HepG2 (cell line): ENCODE measurements around the gene PCYT2. TPM values are rescaled to one million over a fixed set of nuclear protein-coding genes. Genes with fewer than 3 reads are reported as not detected.

Source experiments
- ARNT ChIP-seq: fragments of 450-650 bp; IDR thresholded peaks from 2 replicates; pipeline ENCODE4 v1.6.1; 2017
- ATF7 ChIP-seq, 2 experiments: fragments of 450-650 bp in 1 of 2; sonication (generic) in 1 of 2; formaldehyde crosslinking in 1 of 2; IDR thresholded peaks; 2 replicates each; pipeline versions ENCODE4 v1.4.0 to v1.6.1; 2016 to 2020; ENCODE audit warnings: antibody characterized with exemption in 1 of 2, mild to moderate bottlenecking in 1 of 2, missing genetic modification reagents in 1 of 2
- FLYWCH1 ChIP-seq: sonication (generic); formaldehyde crosslinking; IDR thresholded peaks from 2 replicates; pipeline ENCODE4 v1.8.1; 2023; ENCODE audit warnings: mild to moderate bottlenecking, missing genetic modification reagents
- FOXP1 ChIP-seq, 2 experiments: fragments of 450-650 bp in 1 of 2; IDR thresholded peaks; 2 replicates each; pipeline ENCODE4 v1.6.1; 2017 to 2018; ENCODE audit warnings: antibody characterized with exemption in 1 of 2
- HHEX ChIP-seq: IDR thresholded peaks from 2 replicates; pipeline ENCODE4 v1.6.1; 2016; ENCODE audit warnings: control low read depth
- KAT2B ChIP-seq: fragments of 150-350 bp; IDR thresholded peaks from 2 replicates; pipeline ENCODE4 v1.6.1; 2014; ENCODE audit warnings: low read depth, low read length, borderline replicate concordance
- MYC ChIP-seq: sonication (generic); formaldehyde crosslinking; IDR thresholded peaks from 2 replicates; pipeline ENCODE4 v1.9.0; 2021; ENCODE audit warnings: missing genetic modification reagents, borderline replicate concordance
- RBAK ChIP-seq: sonication (generic); formaldehyde crosslinking; IDR thresholded peaks from 2 replicates; pipeline ENCODE4 v1.5.1; 2020; ENCODE audit warnings: mild to moderate bottlenecking, missing genetic modification reagents
- RXRB ChIP-seq: IDR thresholded peaks from 2 replicates; pipeline ENCODE4 v1.6.1; 2016; ENCODE audit warnings: borderline replicate concordance, missing genetic modification reagents, missing compliant biosample characterization
- SMARCC2 ChIP-seq: fragments of 450-650 bp; IDR thresholded peaks from 2 replicates; pipeline ENCODE4 v1.6.1; 2017; ENCODE audit warnings: antibody characterized with exemption, mild to moderate bottlenecking
- SP2 ChIP-seq: sonication (generic); formaldehyde crosslinking; IDR thresholded peaks from 2 replicates; pipeline ENCODE4 v1.5.1; 2020; ENCODE audit warnings: mild to moderate bottlenecking, missing genetic modification reagents
- SRSF4 ChIP-seq: fragments of 200-400 bp; formaldehyde crosslinking; IDR thresholded peaks from one replicate; pipeline ENCODE4 v1.6.1; 2018; ENCODE audit warnings: mild to moderate bottlenecking, low read depth, low read length, moderate library complexity; ENCODE audit not compliant: poor library complexity, severe bottlenecking
- SUZ12 ChIP-seq: fragments of 150-350 bp; IDR thresholded peaks from 2 replicates; pipeline ENCODE4 v1.6.1; 2014; ENCODE audit warnings: low read depth, low read length
- ZBTB21 ChIP-seq: sonication (generic); formaldehyde crosslinking; IDR thresholded peaks from 2 replicates; pipeline ENCODE4 v1.4.0; 2020; ENCODE audit warnings: missing genetic modification reagents
- ZBTB8A ChIP-seq: sonication (generic); formaldehyde crosslinking; IDR thresholded peaks from 2 replicates; pipeline ENCODE4 v1.4.0; 2020; ENCODE audit warnings: mild to moderate bottlenecking, low read depth, missing genetic modification reagents, borderline replicate concordance
- ZFP36L1 ChIP-seq: sonication (generic); formaldehyde crosslinking; IDR thresholded peaks from 2 replicates; pipeline ENCODE4 v1.8.0; 2022; ENCODE audit warnings: mild to moderate bottlenecking, missing genetic modification reagents, moderate library complexity
- ZNF234 ChIP-seq: sonication (generic); formaldehyde crosslinking; conservative IDR thresholded peaks from 2 replicates; pipeline ENCODE4 v1.5.1; 2020; ENCODE audit warnings: mild to moderate bottlenecking, missing genetic modification reagents
- ZNF24 ChIP-seq: fragments of 450-650 bp; IDR thresholded peaks from 2 replicates; pipeline ENCODE4 v1.6.1; 2017; ENCODE audit warnings: antibody characterized with exemption, mild to moderate bottlenecking
- ZNF260 ChIP-seq: sonication (generic); formaldehyde crosslinking; IDR thresholded peaks from 2 replicates; pipeline ENCODE4 v1.4.0; 2020; ENCODE audit warnings: missing genetic modification reagents, low read depth, mild to moderate bottlenecking, borderline replicate concordance
- ZNF333 ChIP-seq: sonication (generic); formaldehyde crosslinking; IDR thresholded peaks from 2 replicates; pipeline ENCODE4 v1.4.0; 2020; ENCODE audit warnings: mild to moderate bottlenecking, missing genetic modification reagents, borderline replicate concordance
- ZNF615 ChIP-seq: sonication (generic); formaldehyde crosslinking; IDR thresholded peaks from 2 replicates; pipeline ENCODE4 v1.5.0; 2020; ENCODE audit warnings: mild to moderate bottlenecking, missing genetic modification reagents, borderline replicate concordance
- polyA plus RNA-seq, 8 experiments: library from polyadenylated mRNA; depleted of rRNA in 3 of 8; stranded (reverse) in 7 of 8; unstranded in 1 of 8; fragments of >200 nt; fragmentation: Illumina TruSeq in 4 of 8; extraction: Trizol in 4 of 8; gene quantifications; 2 replicates each; pipeline versions ENCODE4 v1.2.1 to v1.2.3, GENCODE V29; 2011 to 2016; ENCODE audit warnings: low read depth in 4 of 8, missing spikeins in 1 of 8, mixed read lengths in 1 of 8; ENCODE audit not compliant: insufficient read depth in 1 of 8
- total RNA-seq, 5 experiments: library from RNA; depleted of rRNA; stranded (reverse); fragments of >200 nt; fragmentation: Illumina TruSeq; extraction: Trizol; gene quantifications; 2 replicates each; pipeline ENCODE4 v1.2.3, GENCODE V29; 2016; ENCODE audit warnings: low read depth in 1 of 5
- TF ChIP-seq, protein P1 (sequence below): sonication (generic); formaldehyde crosslinking; IDR thresholded peaks from 2 replicates; pipeline ENCODE4 v1.5.1; 2020; ENCODE audit warnings: mild to moderate bottlenecking, missing genetic modification reagents, moderate library complexity
- TF ChIP-seq, protein P2 (sequence below): sonication (generic); formaldehyde crosslinking; IDR thresholded peaks from 2 replicates; pipeline ENCODE4 v1.4.0; 2020; ENCODE audit warnings: missing genetic modification reagents, borderline replicate concordance

PCYT2 gene
- total and polyA plus RNA-seq, 2 of the 13 experiments (the other 11 are each of a cell fraction or from before 2014, with no cell fraction given), result 147 to 297 TPM

GRCh38 chr17:81871387-81872230 is 39.6 kb downstream of the PCYT2 start (continued):
- TF ChIP-seq, protein P1, sequence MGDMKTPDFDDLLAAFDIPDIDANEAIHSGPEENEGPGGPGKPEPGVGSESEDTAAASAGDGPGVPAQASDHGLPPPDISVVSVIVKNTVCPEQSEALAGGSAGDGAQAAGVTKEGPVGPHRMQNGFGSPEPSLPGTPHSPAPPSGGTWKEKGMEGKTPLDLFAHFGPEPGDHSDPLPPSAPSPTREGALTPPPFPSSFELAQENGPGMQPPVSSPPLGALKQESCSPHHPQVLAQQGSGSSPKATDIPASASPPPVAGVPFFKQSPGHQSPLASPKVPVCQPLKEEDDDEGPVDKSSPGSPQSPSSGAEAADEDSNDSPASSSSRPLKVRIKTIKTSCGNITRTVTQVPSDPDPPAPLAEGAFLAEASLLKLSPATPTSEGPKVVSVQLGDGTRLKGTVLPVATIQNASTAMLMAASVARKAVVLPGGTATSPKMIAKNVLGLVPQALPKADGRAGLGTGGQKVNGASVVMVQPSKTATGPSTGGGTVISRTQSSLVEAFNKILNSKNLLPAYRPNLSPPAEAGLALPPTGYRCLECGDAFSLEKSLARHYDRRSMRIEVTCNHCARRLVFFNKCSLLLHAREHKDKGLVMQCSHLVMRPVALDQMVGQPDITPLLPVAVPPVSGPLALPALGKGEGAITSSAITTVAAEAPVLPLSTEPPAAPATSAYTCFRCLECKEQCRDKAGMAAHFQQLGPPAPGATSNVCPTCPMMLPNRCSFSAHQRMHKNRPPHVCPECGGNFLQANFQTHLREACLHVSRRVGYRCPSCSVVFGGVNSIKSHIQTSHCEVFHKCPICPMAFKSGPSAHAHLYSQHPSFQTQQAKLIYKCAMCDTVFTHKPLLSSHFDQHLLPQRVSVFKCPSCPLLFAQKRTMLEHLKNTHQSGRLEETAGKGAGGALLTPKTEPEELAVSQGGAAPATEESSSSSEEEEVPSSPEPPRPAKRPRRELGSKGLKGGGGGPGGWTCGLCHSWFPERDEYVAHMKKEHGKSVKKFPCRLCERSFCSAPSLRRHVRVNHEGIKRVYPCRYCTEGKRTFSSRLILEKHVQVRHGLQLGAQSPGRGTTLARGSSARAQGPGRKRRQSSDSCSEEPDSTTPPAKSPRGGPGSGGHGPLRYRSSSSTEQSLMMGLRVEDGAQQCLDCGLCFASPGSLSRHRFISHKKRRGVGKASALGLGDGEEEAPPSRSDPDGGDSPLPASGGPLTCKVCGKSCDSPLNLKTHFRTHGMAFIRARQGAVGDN, result peak; percentile 96
- TF ChIP-seq SP2 (CRISPR knock-in tag) (peak; percentile 75), KAT2B (no peak), SMARCC2 (no peak), FOXP1 (IDR thresholded peaks at IDR 0.05) (no peak), FOXP1 (CRISPR knock-in tag; IDR thresholded peaks at IDR 0.05) (no peak), ZNF333 (CRISPR knock-in tag) (peak; percentile 92; the same call in 1 of the 2 replicates), ZBTB8A (CRISPR knock-in tag) (no peak), RBAK (0 out of 2 replicates have a peak, but pooled peaks have one; percentile 44), MYC (CRISPR knock-in tag) (peak; percentile 100), SRSF4 (peak; percentile 30), ZNF24 (peak; percentile 53; the same call in 1 of the 2 replicates), ATF7 (IDR thresholded peaks at IDR 0.05) (no peak), ATF7 (CRISPR knock-in tag; IDR thresholded peaks at IDR 0.05) (peak; percentile 73), ZNF234 (CRISPR knock-in tag) (no peak; the same call in 1 of the 2 replicates), SUZ12 (no peak), ZBTB21 (CRISPR knock-in tag) (no peak), ARNT (no peak), FLYWCH1 (CRISPR knock-in tag) (no peak; the same call in 1 of the 2 replicates), RXRB (CRISPR knock-in tag) (peak; percentile 76), HHEX (no peak), ZNF615 (no peak), ZNF260 (CRISPR knock-in tag) (no peak), ZFP36L1 (peak; percentile 93)
- TF ChIP-seq, protein P2, sequence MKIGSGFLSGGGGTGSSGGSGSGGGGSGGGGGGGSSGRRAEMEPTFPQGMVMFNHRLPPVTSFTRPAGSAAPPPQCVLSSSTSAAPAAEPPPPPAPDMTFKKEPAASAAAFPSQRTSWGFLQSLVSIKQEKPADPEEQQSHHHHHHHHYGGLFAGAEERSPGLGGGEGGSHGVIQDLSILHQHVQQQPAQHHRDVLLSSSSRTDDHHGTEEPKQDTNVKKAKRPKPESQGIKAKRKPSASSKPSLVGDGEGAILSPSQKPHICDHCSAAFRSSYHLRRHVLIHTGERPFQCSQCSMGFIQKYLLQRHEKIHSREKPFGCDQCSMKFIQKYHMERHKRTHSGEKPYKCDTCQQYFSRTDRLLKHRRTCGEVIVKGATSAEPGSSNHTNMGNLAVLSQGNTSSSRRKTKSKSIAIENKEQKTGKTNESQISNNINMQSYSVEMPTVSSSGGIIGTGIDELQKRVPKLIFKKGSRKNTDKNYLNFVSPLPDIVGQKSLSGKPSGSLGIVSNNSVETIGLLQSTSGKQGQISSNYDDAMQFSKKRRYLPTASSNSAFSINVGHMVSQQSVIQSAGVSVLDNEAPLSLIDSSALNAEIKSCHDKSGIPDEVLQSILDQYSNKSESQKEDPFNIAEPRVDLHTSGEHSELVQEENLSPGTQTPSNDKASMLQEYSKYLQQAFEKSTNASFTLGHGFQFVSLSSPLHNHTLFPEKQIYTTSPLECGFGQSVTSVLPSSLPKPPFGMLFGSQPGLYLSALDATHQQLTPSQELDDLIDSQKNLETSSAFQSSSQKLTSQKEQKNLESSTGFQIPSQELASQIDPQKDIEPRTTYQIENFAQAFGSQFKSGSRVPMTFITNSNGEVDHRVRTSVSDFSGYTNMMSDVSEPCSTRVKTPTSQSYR (CRISPR knock-in tag), result peak; percentile 64
